ENCODE results near the gene CREB3. TPM values are rescaled to one million over a fixed set of nuclear protein-coding genes. Genes with fewer than 3 reads are reported as not detected.

Gene CREB3
- total RNA-seq, 1 experiment from 2014 or later: 27.3 TPM

- Histone ChIP-seq H3K23ac (ENCODE audit: insufficient read length, low read depth, low read length) (no peak overlapping the region), H2BK20ac (ENCODE audit: low read depth, low read length, poor library complexity, severe bottlenecking) (no peak overlapping the region), H2BK5ac (ENCODE audit: insufficient read length, low read length) (no peak overlapping the region), H4K20me1 (ENCODE audit: control insufficient read depth, insufficient read depth, insufficient read length) (no peaks in the 10 kb centered on the region), H3K79me2 (ENCODE audit: insufficient read depth, low read length) (peaks cover 21% of the 10 kb centered on the region), H4K8ac (replicated peaks; ENCODE audit: insufficient read length, low read depth, low read length) (no peak overlapping the region), H2BK15ac (ENCODE audit: low read depth, low read length) (no peak overlapping the region), H3K4me1 (ENCODE audit: insufficient read depth, low read length) (peaks cover 3% of the 10 kb centered on the region; the same call in 1 of the 2 replicates), H3K9me3 (ENCODE audit: control insufficient read depth, low read depth, low read length) (no peaks in the 10 kb centered on the region), H3K27me3 (ENCODE audit: insufficient read depth, low read length) (no peaks in the 10 kb centered on the region), H3K23me2 (ENCODE audit: insufficient read length, low read depth, low read length, poor library complexity, severe bottlenecking) (peaks cover 18% of the 10 kb centered on the region), H2AK5ac (ENCODE audit: insufficient read length, low read length) (no peak overlapping the region), H2AFZ (ENCODE audit: low read length) (no peak overlapping the region), H4K5ac (ENCODE audit: insufficient read length, low read depth, low read length) (no peak overlapping the region), H4K91ac (ENCODE audit: insufficient read length, low read depth, low read length) (no peak overlapping the region), H3K4me2 (ENCODE audit: insufficient read depth, insufficient read length, low read length) (no peak overlapping the region), H2BK120ac (ENCODE audit: low read depth, low read length, poor library complexity, severe bottlenecking) (no peak overlapping the region), H3K27ac (ENCODE audit: insufficient read length, low read depth, low read length) (no peak overlapping the region), H3K9ac (ENCODE audit: extremely low read depth, insufficient read length, low read length) (no peak overlapping the region), H3K14ac (ENCODE audit: insufficient read depth, low read length) (no peak overlapping the region), H3K56ac (ENCODE audit: insufficient read length, low read depth, low read length) (no peak overlapping the region), H3T11ph (ENCODE audit: low read length) (no peak overlapping the region), H2BK12ac (ENCODE audit: insufficient read length, low read depth, low read length) (no peak overlapping the region), H3K79me1 (ENCODE audit: insufficient read depth, low read depth, low read length, poor library complexity, severe bottlenecking) (peaks cover 19% of the 10 kb centered on the region), H3K18ac (ENCODE audit: insufficient read length, low read depth, low read length) (no peak overlapping the region), H3K4ac (ENCODE audit: low read depth, low read length) (no peak overlapping the region)
- Mint-ChIP-seq H3K27me3 (ENCODE audit: low read depth) (no peaks in the 10 kb centered on the region), H3K9me3 (no peaks in the 10 kb centered on the region), H3K27ac (no peak overlapping the region), H3K4me1 (peaks cover 28% of the 10 kb centered on the region in 2 experiments), H3K36me3 (ENCODE audit: insufficient read depth in 1 of 3, low read depth in 3 of 3) (peaks cover 24 to 63% (median 62%) of the 10 kb centered on the region in 3 experiments), H3K4me3 (peak overlapping the region; percentile 7 to 95; a peak in 2 of 5 replicates)
- TF ChIP-seq CTCF (conservative IDR thresholded peaks at IDR 0.05): no peak
- no CpG with 5 or more reads among the region's 1 CpG for WGBS (ENCODE audit: extremely low coverage, insufficient read length, low lambda C conversion rate)
- no peak for DNase-seq
Observed at GRCh38 chr9:35745569-35745968, 13.1 kb downstream of the CREB3 start.

Data from H9 (cell line).